Islet precursor cell (in vitro differentiated cells): ENCODE results near the gene MAJIN.
A peak's percentile ranks its signal among the peaks of the same experiment; 100 is the strongest.
"Not testable (repeated sequence)": the region's sequence is repeated elsewhere in the genome, so short reads cannot be mapped to it uniquely, and the experiment has no call there.

Experiments
- DNase-seq: peaks from one replicate; pipeline ENCODE4 v3.0.0-alpha.2; 2018

Gene MAJIN

GRCh38 chr11:64971421-64972233, at the start of gene MAJIN:
Gene MAJIN (minus strand): TSS chr11:64972108. CDS start chr11:64959405, 12,703 bp downstream.
- DNase-seq: peak; percentile 68

GRCh38 chr11:65021509-65021908, 49.6 kb upstream of the MAJIN start:
- DNase-seq: no peak

- no peak for DNase-seq
Measured at GRCh38 chr11:65021003-65021402, 49.1 kb upstream of the MAJIN start.

GRCh38 chr11:65019824-65020223, 47.9 kb upstream of the MAJIN start:
- DNase-seq: no peak

GRCh38 chr11:65017937-65018336, 46.0 kb upstream of the MAJIN start:
- no peak for DNase-seq

GRCh38 chr11:65016705-65017104, 44.8 kb upstream of the MAJIN start:
- no peak for DNase-seq

- no peak for DNase-seq
Measured at GRCh38 chr11:65014726-65015227, 42.9 kb upstream of the MAJIN start.

GRCh38 chr11:65013888-65014725, 42.2 kb upstream of the MAJIN start, which contains the start of gene ARL2:
Gene ARL2 (plus strand): TSS chr11:65014160. CDS start chr11:65014208, 48 bp downstream.
- DNase-seq: peak; percentile 95

GRCh38 chr11:65013130-65013887, 41.4 kb upstream of the MAJIN start:
- peak; percentile 94 for DNase-seq

- no peak for DNase-seq
Measured at GRCh38 chr11:65008873-65009272, 37.0 kb upstream of the MAJIN start.

- no peak for DNase-seq
Measured at GRCh38 chr11:65008016-65008415, 36.1 kb upstream of the MAJIN start.

GRCh38 chr11:65003968-65004367, 32.1 kb upstream of the MAJIN start:
- not testable (repeated sequence) for DNase-seq

- peak; percentile 76 for DNase-seq
Measured at GRCh38 chr11:65003282-65003681, 31.4 kb upstream of the MAJIN start.

- no peak for DNase-seq
Measured at GRCh38 chr11:65002706-65003105, 30.8 kb upstream of the MAJIN start.

- no peak for DNase-seq
Measured at GRCh38 chr11:64999478-64999877, 27.6 kb upstream of the MAJIN start.

- no peak for DNase-seq
Measured at GRCh38 chr11:64998690-64999431, 27.0 kb upstream of the MAJIN start.

GRCh38 chr11:64998141-64998540, 26.2 kb upstream of the MAJIN start:
- no peak for DNase-seq

GRCh38 chr11:64996710-64997380, 24.9 kb upstream of the MAJIN start, which contains the start of gene BATF2:
Gene BATF2 (minus strand): TSS chr11:64996971. CDS start chr11:64996914, 57 bp downstream.
- peak; percentile 83 for DNase-seq

- no peak for DNase-seq
Measured at GRCh38 chr11:64996327-64996709, 24.4 kb upstream of the MAJIN start.

- no peak for DNase-seq
Measured at GRCh38 chr11:64994318-64994717, 22.4 kb upstream of the MAJIN start.

GRCh38 chr11:64990222-64990923, 18.5 kb upstream of the MAJIN start:
- DNase-seq: no peak
